ENCODE results near the gene SLU7. TPM values are rescaled to one million over a fixed set of nuclear protein-coding genes. Genes with fewer than 3 reads are reported as not detected.

Gene SLU7
- total and polyA plus RNA-seq, 2 of the 4 experiments (the other 2 are of a cell fraction), result 15.9 to 34.2 TPM

GRCh38 chr5:160419458-160420330, 813 bp upstream of the SLU7 start (continued):
- TF ChIP-seq ELK1 (IDR thresholded peaks at IDR 0.05; ENCODE audit: borderline replicate concordance, low read depth, low read length) (no peak), CHD1 (IDR thresholded peaks at IDR 0.05; ENCODE audit: low read depth, low read length) (no peak)

Measured in IMR-90 (cell line).